HFF-Myc (cell line): ENCODE measurements around the gene MAGI1.

Experiments used
- DNase-seq: peaks from one replicate; pipeline ENCODE4 v3.0.0-alpha.2; 2011; ENCODE audit warnings: low read depth; ENCODE audit errors: extremely low read depth
- H3K4me3 ChIP-seq: replicated peaks from 2 replicates; pipeline ENCODE4 v1.5.1; 2011; ENCODE audit warnings: low read depth, mild to moderate bottlenecking, control low read depth, low read length
- CTCF ChIP-seq: IDR thresholded peaks from 2 replicates; pipeline ENCODE4 v1.5.1; 2012; ENCODE audit warnings: mild to moderate bottlenecking, low read depth, low read length, control low read depth; ENCODE audit errors: missing control alignments

MAGI1 gene

DNA sequence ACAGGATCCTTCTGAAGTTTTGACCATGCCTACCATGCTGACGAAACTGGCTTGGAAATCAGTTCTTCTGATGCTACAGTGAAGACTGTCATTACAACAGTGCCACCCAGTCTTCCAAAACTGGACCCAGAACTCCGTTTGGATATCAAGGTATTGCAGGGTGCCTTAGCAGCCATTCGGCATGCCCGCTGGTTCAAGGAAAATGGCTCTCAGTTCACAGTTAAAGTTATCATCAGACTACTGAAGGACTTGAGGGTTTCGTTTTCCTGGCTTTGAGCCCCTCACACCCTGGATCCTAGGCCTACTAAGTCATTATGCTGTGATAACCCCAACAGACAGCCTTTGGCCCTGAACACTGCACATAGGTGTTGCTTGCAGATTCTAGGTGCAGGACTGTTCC lies 351.0 kb downstream of the MAGI1 start:
- DNase-seq: no peak
- no peak for TF ChIP-seq CTCF
- H3K4me3 ChIP-seq: no peak overlapping the region

GRCh38 chr3:65685621-65686235 lies 353.0 kb downstream of the MAGI1 start:
- H3K4me3 ChIP-seq: no peak overlapping the region
- no peak for TF ChIP-seq CTCF
- DNase-seq: no peak

- no peak for TF ChIP-seq CTCF
- no peak overlapping the region for H3K4me3 ChIP-seq
- DNase-seq: no peak
These were observed 360.2 kb downstream of the MAGI1 start for GRCh38 chr3:65678516-65678915.

DNA sequence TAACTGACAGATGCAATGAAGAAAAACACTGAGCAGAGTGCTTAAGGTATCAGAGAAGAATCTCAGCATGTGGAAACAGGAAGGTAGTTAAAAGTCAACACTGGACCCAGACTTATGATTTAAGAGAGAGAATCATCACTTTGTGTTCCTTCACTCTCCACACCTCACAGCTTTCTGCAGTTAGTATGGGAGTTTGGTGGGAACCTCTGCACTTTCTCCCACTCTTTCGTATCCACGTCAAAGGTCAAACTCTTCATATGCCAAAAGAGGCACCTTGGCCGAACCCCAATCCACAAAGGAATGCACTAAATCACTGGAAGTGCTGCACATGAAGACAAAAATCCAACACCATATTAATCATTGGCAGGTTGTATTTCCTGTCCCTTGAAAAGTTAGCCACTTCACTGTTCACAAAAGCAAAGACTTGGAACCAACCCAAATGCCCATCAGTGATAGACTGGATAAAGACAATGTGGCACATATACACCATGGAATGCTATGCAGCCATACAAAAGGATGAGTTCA lies 361.2 kb downstream of the MAGI1 start:
- no peak for TF ChIP-seq CTCF
- DNase-seq: no peak
- no peak overlapping the region for H3K4me3 ChIP-seq

DNA sequence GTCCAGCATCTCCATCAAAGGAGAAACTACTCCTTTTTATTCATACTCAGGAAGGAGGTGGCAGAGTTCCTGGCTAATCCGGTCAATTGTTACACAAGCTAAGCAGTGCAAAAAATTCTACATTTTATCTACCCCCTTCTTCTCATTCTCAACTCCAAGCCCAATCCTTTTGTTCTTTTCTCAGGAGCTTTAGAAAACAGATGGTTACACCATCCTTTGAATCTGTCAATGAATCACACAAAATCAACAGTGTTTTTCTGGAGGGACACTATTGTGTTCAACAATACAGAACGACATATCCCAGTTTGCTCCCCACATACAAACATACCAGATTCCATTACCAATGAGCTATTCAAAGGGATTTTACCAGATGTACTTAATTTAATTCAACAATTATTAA lies 362.1 kb downstream of the MAGI1 start:
- no peak for DNase-seq
- H3K4me3 ChIP-seq: no peak overlapping the region
- no peak for TF ChIP-seq CTCF

- DNase-seq: no peak
- H3K4me3 ChIP-seq: no peak overlapping the region
- TF ChIP-seq CTCF: no peak
These were observed 363.7 kb downstream of the MAGI1 start for GRCh38 chr3:65675011-65675410.

- no peak for DNase-seq
- no peak overlapping the region for H3K4me3 ChIP-seq
- no peak for TF ChIP-seq CTCF
These were observed 364.5 kb downstream of the MAGI1 start for GRCh38 chr3:65674226-65674625.
